Type B pancreatic cell (in vitro differentiated cells): Measurements from ENCODE around the gene MAF. TPM values are rescaled to one million over a fixed set of nuclear protein-coding genes. Genes with fewer than 3 reads are reported as not detected.

Experiments
- DNase-seq: peaks from one replicate; pipeline ENCODE4 v3.0.0; 2021; ENCODE audit warnings: mixed read lengths; ENCODE audit not compliant: unreplicated experiment; ENCODE audit errors: extremely low spot score
- H3K27ac Mint-ChIP-seq: 2 replicates; pipeline ENCODE4 v1.8.0; 2021; ENCODE audit warnings: mild to moderate bottlenecking, mixed read lengths
- H3K27me3 Mint-ChIP-seq: 2 replicates; pipeline ENCODE4 v1.8.0; 2021; ENCODE audit warnings: mixed read lengths
- H3K36me3 Mint-ChIP-seq: 2 replicates; pipeline ENCODE4 v1.8.0; 2021; ENCODE audit warnings: mixed read lengths
- H3K4me1 Mint-ChIP-seq: one replicate; pipeline ENCODE4 v1.8.0; 2021; ENCODE audit warnings: mixed read lengths; ENCODE audit not compliant: unreplicated experiment
- H3K4me3 Mint-ChIP-seq: 2 replicates; pipeline ENCODE4 v1.8.0; 2021; ENCODE audit warnings: mild to moderate bottlenecking, mixed read lengths
- H3K9me3 Mint-ChIP-seq: 2 replicates; pipeline ENCODE4 v1.8.0; 2021; ENCODE audit warnings: mixed read lengths
- total RNA-seq: library from RNA; stranded (reverse); gene quantifications from 2 replicates; pipeline ENCODE4 v1.2.1, GENCODE V29; 2021; ENCODE audit warnings: low replicate concordance
- TF ChIP-seq, protein P1 (sequence below): fragments of 200-600 bp; sonication (generic); conservative IDR thresholded peaks from 2 replicates; pipeline ENCODE4 v1.5.0; 2021; ENCODE audit warnings: antibody characterized with exemption, mild to moderate bottlenecking

The MAF gene
- total RNA-seq, 1 donor from 2014 or later = 33.0 TPM

GRCh38 chr16:79634298-79634697 is 33.8 kb upstream of the MAF start:
- no peaks in the 10 kb centered on the region for H3K4me1 Mint-ChIP-seq
- DNase-seq = no peak
- TF ChIP-seq, protein P1, sequence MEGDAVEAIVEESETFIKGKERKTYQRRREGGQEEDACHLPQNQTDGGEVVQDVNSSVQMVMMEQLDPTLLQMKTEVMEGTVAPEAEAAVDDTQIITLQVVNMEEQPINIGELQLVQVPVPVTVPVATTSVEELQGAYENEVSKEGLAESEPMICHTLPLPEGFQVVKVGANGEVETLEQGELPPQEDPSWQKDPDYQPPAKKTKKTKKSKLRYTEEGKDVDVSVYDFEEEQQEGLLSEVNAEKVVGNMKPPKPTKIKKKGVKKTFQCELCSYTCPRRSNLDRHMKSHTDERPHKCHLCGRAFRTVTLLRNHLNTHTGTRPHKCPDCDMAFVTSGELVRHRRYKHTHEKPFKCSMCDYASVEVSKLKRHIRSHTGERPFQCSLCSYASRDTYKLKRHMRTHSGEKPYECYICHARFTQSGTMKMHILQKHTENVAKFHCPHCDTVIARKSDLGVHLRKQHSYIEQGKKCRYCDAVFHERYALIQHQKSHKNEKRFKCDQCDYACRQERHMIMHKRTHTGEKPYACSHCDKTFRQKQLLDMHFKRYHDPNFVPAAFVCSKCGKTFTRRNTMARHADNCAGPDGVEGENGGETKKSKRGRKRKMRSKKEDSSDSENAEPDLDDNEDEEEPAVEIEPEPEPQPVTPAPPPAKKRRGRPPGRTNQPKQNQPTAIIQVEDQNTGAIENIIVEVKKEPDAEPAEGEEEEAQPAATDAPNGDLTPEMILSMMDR = no peak
- no peaks in the 10 kb centered on the region for H3K9me3 Mint-ChIP-seq
- no peak overlapping the region for H3K27ac Mint-ChIP-seq
- no peak overlapping the region for H3K4me3 Mint-ChIP-seq
- H3K27me3 Mint-ChIP-seq = no peaks in the 10 kb centered on the region
- H3K36me3 Mint-ChIP-seq = no peaks in the 10 kb centered on the region

GRCh38 chr16:79632289-79632688 is 31.8 kb upstream of the MAF start:
- Mint-ChIP-seq H3K4me3 (no peak overlapping the region), H3K4me1 (no peaks in the 10 kb centered on the region), H3K9me3 (no peaks in the 10 kb centered on the region), H3K36me3 (no peaks in the 10 kb centered on the region), H3K27ac (no peak overlapping the region), H3K27me3 (no peaks in the 10 kb centered on the region)
- TF ChIP-seq, protein P1 = no peak
- DNase-seq = no peak

DNA sequence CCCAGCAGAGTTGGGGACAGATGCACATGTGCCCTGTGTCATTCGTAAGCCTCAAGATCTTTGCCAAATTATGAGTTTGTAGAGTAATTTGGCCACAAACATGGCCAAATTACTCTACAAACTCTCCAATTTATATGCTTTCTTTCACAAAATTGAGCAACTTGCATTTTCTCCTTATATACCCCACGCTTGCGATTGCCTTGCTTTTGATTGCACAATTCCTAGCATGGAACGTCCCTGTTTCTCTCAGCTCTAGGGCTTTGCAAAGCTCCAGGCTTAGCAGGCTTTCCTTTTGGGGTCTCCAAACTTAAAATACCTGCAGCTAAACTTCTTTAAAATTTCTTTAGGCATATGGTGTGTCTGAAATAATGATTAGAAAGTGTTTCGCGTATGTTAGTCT is 28.5 kb upstream of the MAF start:
- no peaks in the 10 kb centered on the region for H3K4me1 Mint-ChIP-seq
- H3K36me3 Mint-ChIP-seq = no peaks in the 10 kb centered on the region
- H3K4me3 Mint-ChIP-seq = no peak overlapping the region
- H3K9me3 Mint-ChIP-seq = no peaks in the 10 kb centered on the region
- H3K27ac Mint-ChIP-seq = no peak overlapping the region
- DNase-seq = no peak
- TF ChIP-seq, protein P1 = no peak
- peaks cover 7% of the 10 kb centered on the region for H3K27me3 Mint-ChIP-seq

DNA sequence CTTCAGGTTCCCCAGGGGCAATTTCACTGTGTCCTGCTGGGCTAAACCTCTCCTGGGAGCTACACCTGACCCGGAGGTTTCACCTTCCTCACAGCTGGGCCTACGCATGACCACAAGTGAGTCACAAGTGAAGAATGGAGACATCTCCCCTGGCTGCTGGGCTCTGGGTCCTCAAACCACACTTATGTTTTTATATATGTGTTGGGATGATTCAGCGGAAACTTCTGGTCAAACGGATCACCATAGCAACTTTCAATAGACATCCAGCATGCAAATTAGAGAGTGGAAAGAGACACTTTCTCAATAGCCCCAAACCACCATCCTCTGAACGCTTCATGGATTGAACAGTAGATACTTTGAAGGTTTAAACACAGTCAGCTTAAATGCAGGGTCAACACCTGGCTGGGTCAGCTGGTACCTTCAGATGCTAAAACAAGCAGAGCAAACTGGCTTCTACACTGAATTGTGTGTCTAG is 28.0 kb upstream of the MAF start:
- H3K4me1 Mint-ChIP-seq = peaks cover 3% of the 10 kb centered on the region
- no peak overlapping the region for H3K27ac Mint-ChIP-seq

GRCh38 chr16:79627092-79627491 is 26.6 kb upstream of the MAF start:
- no peak for DNase-seq
- Mint-ChIP-seq H3K4me1 (peaks cover 6% of the 10 kb centered on the region), H3K27ac (no peak overlapping the region), H3K36me3 (no peaks in the 10 kb centered on the region), H3K9me3 (no peaks in the 10 kb centered on the region), H3K4me3 (no peak overlapping the region), H3K27me3 (peaks cover 24% of the 10 kb centered on the region)
- TF ChIP-seq, protein P1 = no peak

More for the DNA sequence above, 28.0 kb upstream of the MAF start:
- Mint-ChIP-seq H3K9me3 (no peaks in the 10 kb centered on the region), H3K4me3 (no peak overlapping the region), H3K36me3 (no peaks in the 10 kb centered on the region), H3K27me3 (peaks cover 10% of the 10 kb centered on the region)
- TF ChIP-seq, protein P1 = no peak
- DNase-seq = no peak

DNA sequence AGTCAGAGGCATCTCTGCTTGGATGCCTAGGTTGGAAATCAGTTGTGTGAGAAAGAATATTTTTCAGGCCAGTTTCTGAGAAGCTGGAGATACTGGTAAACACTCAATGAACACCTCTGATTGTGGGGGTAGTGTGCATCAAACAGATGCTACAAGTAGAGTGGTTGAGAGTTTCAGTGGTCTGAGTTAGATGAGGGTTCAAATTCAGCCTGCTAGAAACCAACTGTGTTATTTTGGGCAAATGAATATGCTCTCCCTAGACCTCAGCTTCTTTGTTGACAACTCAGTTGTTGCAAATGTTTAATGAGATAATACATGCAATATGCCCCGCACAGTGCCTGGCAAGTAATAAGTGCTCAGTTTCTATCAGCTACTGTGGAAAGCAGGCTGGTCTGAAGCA is 25.2 kb upstream of the MAF start:
- Mint-ChIP-seq H3K36me3 (no peaks in the 10 kb centered on the region), H3K4me3 (no peak overlapping the region), H3K27ac (no peak overlapping the region), H3K27me3 (peaks cover 29% of the 10 kb centered on the region), H3K9me3 (no peaks in the 10 kb centered on the region), H3K4me1 (peaks cover 6% of the 10 kb centered on the region)
- no peak for DNase-seq
- TF ChIP-seq, protein P1 = no peak
